ENCODE data around the gene SAAL1.
"Not testable (repeated sequence)": the region's sequence is repeated elsewhere in the genome, so short reads cannot be mapped to it uniquely, and the experiment has no call there.

The SAAL1 gene

DNA sequence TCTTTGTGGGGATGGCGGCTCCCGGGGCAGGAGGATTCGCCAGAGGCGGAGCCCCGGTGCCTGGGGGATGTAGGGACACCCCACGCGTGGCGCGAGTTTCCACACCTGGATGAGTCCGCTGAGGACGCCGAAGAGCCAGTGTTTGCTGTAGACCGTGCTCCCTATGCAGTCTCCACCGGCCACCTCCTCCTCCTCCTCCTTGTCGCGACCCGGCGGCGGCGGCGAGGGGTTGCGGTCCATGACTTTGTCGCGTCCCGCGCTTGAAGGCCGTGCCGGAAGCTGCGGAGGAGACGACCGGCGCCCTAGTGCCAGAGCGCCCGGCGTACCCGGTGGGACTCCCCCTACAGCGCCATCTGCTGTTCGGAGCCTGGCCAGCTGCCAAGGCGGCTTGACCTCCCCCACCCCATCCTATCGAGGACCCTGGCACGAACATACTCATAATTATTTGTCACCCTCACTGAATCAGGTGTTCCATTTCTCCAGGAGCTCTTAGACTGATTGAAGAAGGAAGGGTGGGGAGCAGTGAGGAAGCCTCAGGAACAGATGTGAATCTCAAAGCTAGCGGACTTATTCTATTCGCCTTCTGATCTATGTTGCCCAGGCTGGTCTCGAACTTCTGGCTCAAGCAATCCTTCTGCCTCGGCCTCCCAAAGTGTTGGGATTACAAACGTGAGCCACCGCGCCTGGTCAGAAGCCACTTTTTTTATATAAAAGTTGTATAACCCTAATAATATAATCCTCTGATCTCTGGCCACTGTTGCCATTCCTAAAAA, at the start of gene SAAL1:
SAAL1 (minus strand) TSS at position 281 of the 773 bp plus-strand sequence; CDS start at position 240, 41 bp downstream.
- Histone ChIP-seq H3K4me3 (ENCODE audit: low read length) (peak within 1 kb of the TSS; percentile 70), H3K36me3 (ENCODE audit: control insufficient read depth, insufficient read depth, low read length) (peaks cover 3% of the 10 kb centered on the region; the same call in 1 of the 2 replicates), H3K27me3 (ENCODE audit: control insufficient read depth, insufficient read depth, low read length) (no peaks in the 10 kb centered on the region), H3K27ac (ENCODE audit: low read length) (no peak within 1 kb of the TSS), H3K4me1 (ENCODE audit: control insufficient read depth, insufficient read depth, low read length) (no peaks in the 10 kb centered on the region), H3K9me3 (ENCODE audit: control insufficient read depth, insufficient read depth, low read length) (no peaks in the 10 kb centered on the region)
- no CpG with 5 or more reads among the region's 48 CpGs for WGBS (ENCODE audit: insufficient coverage, insufficient read length)
- peak; percentile 66 for DNase-seq (ENCODE audit: low read depth, low spot score)

GRCh38 chr11:18151581-18151980, 45.7 kb upstream of the SAAL1 start:
- H3K27ac ChIP-seq (ENCODE audit: low read length), result no peak overlapping the region
- H3K9me3 ChIP-seq (ENCODE audit: control insufficient read depth, insufficient read depth, low read length), result no peaks in the 10 kb centered on the region
- no peaks in the 10 kb centered on the region for H3K27me3 ChIP-seq (ENCODE audit: control insufficient read depth, insufficient read depth, low read length)
- no peak overlapping the region for H3K4me3 ChIP-seq (ENCODE audit: low read length)
- no CpG with 5 or more reads among the region's 3 CpGs for WGBS (ENCODE audit: insufficient coverage, insufficient read length)
- no peak for DNase-seq (ENCODE audit: low read depth, low spot score)
- H3K4me1 ChIP-seq (ENCODE audit: control insufficient read depth, insufficient read depth, low read length), result no peaks in the 10 kb centered on the region
- no peaks in the 10 kb centered on the region for H3K36me3 ChIP-seq (ENCODE audit: control insufficient read depth, insufficient read depth, low read length)

DNA sequence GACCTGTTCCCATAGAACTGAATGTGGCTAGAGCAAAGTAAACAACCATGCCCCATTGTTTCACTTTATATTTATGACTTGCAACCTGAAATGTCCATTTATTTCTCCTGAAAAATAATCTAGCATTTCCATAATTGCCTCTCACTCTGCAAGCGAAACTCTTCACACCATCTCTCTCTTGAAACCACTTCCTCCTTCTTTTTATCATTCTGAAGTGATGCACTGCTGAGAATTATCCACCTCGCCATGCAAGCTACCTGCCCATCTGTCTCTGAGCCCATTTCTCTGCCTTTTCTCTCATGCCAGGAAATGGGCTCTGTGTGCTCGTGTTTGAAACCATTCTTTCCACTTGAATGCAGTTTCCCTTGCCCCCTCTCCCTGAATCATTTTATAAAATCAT, 40.0 kb upstream of the SAAL1 start:
- Histone ChIP-seq H3K27ac (ENCODE audit: low read length) (no peak overlapping the region), H3K4me3 (ENCODE audit: low read length) (no peak overlapping the region), H3K4me1 (ENCODE audit: control insufficient read depth, insufficient read depth, low read length) (no peaks in the 10 kb centered on the region), H3K27me3 (ENCODE audit: control insufficient read depth, insufficient read depth, low read length) (no peaks in the 10 kb centered on the region), H3K36me3 (ENCODE audit: control insufficient read depth, insufficient read depth, low read length) (no peaks in the 10 kb centered on the region), H3K9me3 (ENCODE audit: control insufficient read depth, insufficient read depth, low read length) (no peaks in the 10 kb centered on the region)
- WGBS (ENCODE audit: insufficient coverage, insufficient read length), result no CpG with 5 or more reads among the region's 3 CpGs
- no peak for DNase-seq (ENCODE audit: low read depth, low spot score)

- WGBS (ENCODE audit: insufficient coverage, insufficient read length), result no CpG with 5 or more reads among the region's 2 CpGs
These were observed 39.1 kb upstream of the SAAL1 start for GRCh38 chr11:18145025-18145424.

GRCh38 chr11:18144243-18144642, 38.4 kb upstream of the SAAL1 start:
- no peak for DNase-seq (ENCODE audit: low read depth, low spot score)
- no peak overlapping the region for H3K27ac ChIP-seq (ENCODE audit: low read length)
- H3K9me3 ChIP-seq (ENCODE audit: control insufficient read depth, insufficient read depth, low read length), result no peaks in the 10 kb centered on the region
- H3K36me3 ChIP-seq (ENCODE audit: control insufficient read depth, insufficient read depth, low read length), result no peaks in the 10 kb centered on the region
- no peak overlapping the region for H3K4me3 ChIP-seq (ENCODE audit: low read length)
- H3K4me1 ChIP-seq (ENCODE audit: control insufficient read depth, insufficient read depth, low read length), result no peaks in the 10 kb centered on the region
- WGBS (ENCODE audit: insufficient coverage, insufficient read length), result no CpG with 5 or more reads among the region's 5 CpGs
- H3K27me3 ChIP-seq (ENCODE audit: control insufficient read depth, insufficient read depth, low read length), result no peaks in the 10 kb centered on the region

More at GRCh38 chr11:18145025-18145424, 39.1 kb upstream of the SAAL1 start:
- Histone ChIP-seq H3K4me1 (ENCODE audit: control insufficient read depth, insufficient read depth, low read length) (no peaks in the 10 kb centered on the region), H3K27me3 (ENCODE audit: control insufficient read depth, insufficient read depth, low read length) (no peaks in the 10 kb centered on the region), H3K4me3 (ENCODE audit: low read length) (no peak overlapping the region), H3K36me3 (ENCODE audit: control insufficient read depth, insufficient read depth, low read length) (no peaks in the 10 kb centered on the region), H3K9me3 (ENCODE audit: control insufficient read depth, insufficient read depth, low read length) (no peaks in the 10 kb centered on the region), H3K27ac (ENCODE audit: low read length) (no peak overlapping the region)
- DNase-seq (ENCODE audit: low read depth, low spot score), result no peak

DNA sequence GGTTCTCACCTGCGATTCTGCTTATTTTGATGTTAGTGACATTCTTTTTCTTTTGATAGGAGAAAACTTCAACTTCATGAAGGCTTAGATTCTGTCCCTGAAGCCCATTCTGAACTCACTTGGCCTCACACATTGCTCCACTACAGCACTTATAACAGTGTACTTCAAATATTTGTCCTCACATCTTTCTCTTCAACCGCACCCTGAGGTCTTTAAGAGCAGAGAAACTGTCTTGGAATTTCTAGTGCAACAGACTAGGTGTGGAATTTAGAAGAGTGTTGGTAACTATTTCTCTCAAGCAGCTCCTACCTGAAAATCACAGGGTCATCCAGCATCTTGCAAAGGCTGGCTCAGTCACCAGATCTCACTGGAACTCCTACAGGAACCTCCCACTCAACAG, 34.3 kb upstream of the SAAL1 start:
- no peak overlapping the region for H3K4me3 ChIP-seq (ENCODE audit: low read length)
- H3K4me1 ChIP-seq (ENCODE audit: control insufficient read depth, insufficient read depth, low read length), result no peaks in the 10 kb centered on the region
- no CpG with 5 or more reads among the region's 2 CpGs for WGBS (ENCODE audit: insufficient coverage, insufficient read length)
- no peaks in the 10 kb centered on the region for H3K27me3 ChIP-seq (ENCODE audit: control insufficient read depth, insufficient read depth, low read length)
- H3K36me3 ChIP-seq (ENCODE audit: control insufficient read depth, insufficient read depth, low read length), result no peaks in the 10 kb centered on the region
- no peaks in the 10 kb centered on the region for H3K9me3 ChIP-seq (ENCODE audit: control insufficient read depth, insufficient read depth, low read length)
- H3K27ac ChIP-seq (ENCODE audit: low read length), result no peak overlapping the region
- DNase-seq (ENCODE audit: low read depth, low spot score), result no peak

DNA sequence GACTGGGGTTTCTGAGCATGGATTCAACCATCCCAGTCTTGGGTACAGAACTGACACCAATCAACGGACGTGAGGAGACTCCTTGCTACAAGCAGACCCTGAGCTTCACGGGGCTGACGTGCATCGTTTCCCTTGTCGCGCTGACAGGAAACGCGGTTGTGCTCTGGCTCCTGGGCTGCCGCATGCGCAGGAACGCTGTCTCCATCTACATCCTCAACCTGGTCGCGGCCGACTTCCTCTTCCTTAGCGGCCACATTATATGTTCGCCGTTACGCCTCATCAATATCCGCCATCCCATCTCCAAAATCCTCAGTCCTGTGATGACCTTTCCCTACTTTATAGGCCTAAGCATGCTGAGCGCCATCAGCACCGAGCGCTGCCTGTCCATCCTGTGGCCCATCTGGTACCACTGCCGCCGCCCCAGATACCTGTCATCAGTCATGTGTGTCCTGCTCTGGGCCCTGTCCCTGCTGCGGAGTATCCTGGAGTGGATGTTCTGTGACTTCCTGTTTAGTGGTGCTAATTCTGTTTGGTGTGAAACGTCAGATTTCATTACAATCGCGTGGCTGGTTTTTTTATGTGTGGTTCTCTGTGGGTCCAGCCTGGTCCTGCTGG, 31.4 kb upstream of the SAAL1 start:
- DNase-seq (ENCODE audit: low read depth, low spot score), result no peak
- Histone ChIP-seq H3K9me3 (ENCODE audit: control insufficient read depth, insufficient read depth, low read length) (no peaks in the 10 kb centered on the region), H3K4me3 (ENCODE audit: low read length) (no peak overlapping the region), H3K27me3 (ENCODE audit: control insufficient read depth, insufficient read depth, low read length) (no peaks in the 10 kb centered on the region), H3K4me1 (ENCODE audit: control insufficient read depth, insufficient read depth, low read length) (no peaks in the 10 kb centered on the region), H3K36me3 (ENCODE audit: control insufficient read depth, insufficient read depth, low read length) (no peaks in the 10 kb centered on the region), H3K27ac (ENCODE audit: low read length) (no peak overlapping the region)
- WGBS (ENCODE audit: insufficient coverage, insufficient read length), result 100% methylated on average over 4 of the region's 29 CpGs

DNA sequence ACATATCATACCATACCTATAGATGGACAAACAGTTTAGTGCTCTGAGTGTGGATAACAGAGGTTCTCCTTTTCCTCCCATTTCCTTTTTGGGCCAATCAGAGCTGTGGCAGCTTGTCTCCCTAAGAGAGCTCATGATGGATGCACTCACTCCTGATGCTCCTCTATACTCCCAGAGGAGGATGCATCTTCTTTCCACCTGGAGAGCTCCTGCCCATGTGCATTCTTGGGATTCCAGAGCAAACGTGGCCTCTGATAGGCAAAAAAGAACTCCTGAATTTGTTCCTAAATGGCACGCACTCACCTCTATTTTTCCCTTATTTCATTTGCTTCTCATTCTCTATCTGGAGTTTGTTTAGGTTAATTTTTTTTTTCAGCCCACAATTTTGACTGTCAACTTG, 29.4 kb upstream of the SAAL1 start:
- Histone ChIP-seq H3K27me3 (ENCODE audit: control insufficient read depth, insufficient read depth, low read length) (no peaks in the 10 kb centered on the region), H3K36me3 (ENCODE audit: control insufficient read depth, insufficient read depth, low read length) (no peaks in the 10 kb centered on the region), H3K4me3 (ENCODE audit: low read length) (no peak overlapping the region), H3K9me3 (ENCODE audit: control insufficient read depth, insufficient read depth, low read length) (no peaks in the 10 kb centered on the region), H3K4me1 (ENCODE audit: control insufficient read depth, insufficient read depth, low read length) (no peaks in the 10 kb centered on the region), H3K27ac (ENCODE audit: low read length) (no peak overlapping the region)
- WGBS (ENCODE audit: insufficient coverage, insufficient read length), result no CpG with 5 or more reads among the region's 2 CpGs
- no peak for DNase-seq (ENCODE audit: low read depth, low spot score)

DNA sequence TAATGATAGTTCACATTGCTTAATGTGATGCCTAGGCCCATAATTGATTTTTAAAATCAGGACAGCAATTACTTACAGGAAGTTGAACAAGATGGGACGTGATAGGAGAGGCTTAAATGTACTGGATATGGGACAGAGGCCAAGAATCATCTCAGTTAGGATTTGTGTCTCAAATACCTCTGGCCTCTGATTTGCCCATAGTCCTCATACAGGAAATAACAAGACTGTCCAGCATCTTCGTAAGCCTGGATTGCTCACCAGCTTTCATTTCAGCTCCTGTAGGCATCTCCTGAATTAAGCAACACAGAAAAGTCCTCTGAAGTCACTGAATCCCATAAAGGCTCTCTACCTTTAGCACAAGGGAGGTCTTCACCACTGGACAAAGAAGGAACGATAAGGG, 26.5 kb upstream of the SAAL1 start, which contains the start of gene MRGPRX3:
MRGPRX3 (plus strand) TSS at position 231 of the 400 bp plus-strand sequence. CDS start 4,632 bp downstream, outside the sequence.
- no peaks in the 10 kb centered on the region for H3K27me3 ChIP-seq (ENCODE audit: control insufficient read depth, insufficient read depth, low read length)
- DNase-seq (ENCODE audit: low read depth, low spot score), result no peak
- H3K4me1 ChIP-seq (ENCODE audit: control insufficient read depth, insufficient read depth, low read length), result no peaks in the 10 kb centered on the region
- no peaks in the 10 kb centered on the region for H3K36me3 ChIP-seq (ENCODE audit: control insufficient read depth, insufficient read depth, low read length)
- no peak within 1 kb of the TSS for H3K27ac ChIP-seq (ENCODE audit: low read length)
- H3K9me3 ChIP-seq (ENCODE audit: control insufficient read depth, insufficient read depth, low read length), result no peaks in the 10 kb centered on the region
- H3K4me3 ChIP-seq (ENCODE audit: low read length), result no peak within 1 kb of the TSS
- WGBS (ENCODE audit: insufficient coverage, insufficient read length), result no CpG with 5 or more reads among the region's 3 CpGs

GRCh38 chr11:18131115-18131514, 25.2 kb upstream of the SAAL1 start:
- not testable (repeated sequence) for DNase-seq (ENCODE audit: low read depth, low spot score); H3K9me3 ChIP-seq (ENCODE audit: control insufficient read depth, insufficient read depth, low read length); H3K4me3 ChIP-seq (ENCODE audit: low read length); H3K27ac ChIP-seq (ENCODE audit: low read length); H3K4me1 ChIP-seq (ENCODE audit: control insufficient read depth, insufficient read depth, low read length); H3K36me3 ChIP-seq (ENCODE audit: control insufficient read depth, insufficient read depth, low read length); H3K27me3 ChIP-seq (ENCODE audit: control insufficient read depth, insufficient read depth, low read length)
- WGBS (ENCODE audit: insufficient coverage, insufficient read length), result no CpG with 5 or more reads among the region's 4 CpGs

Data from iPS DF 6.9 (cell line).